Measurements from ENCODE around the gene TUBB8. TPM values are rescaled to one million over a fixed set of nuclear protein-coding genes. Genes with fewer than 3 reads are reported as not detected.

TUBB8 gene
- total and polyA plus RNA-seq, 9 of the 15 experiments (the other 6 are each of a cell fraction or from before 2014, with no cell fraction given): 0.07 TPM; not detected in 8

DNA sequence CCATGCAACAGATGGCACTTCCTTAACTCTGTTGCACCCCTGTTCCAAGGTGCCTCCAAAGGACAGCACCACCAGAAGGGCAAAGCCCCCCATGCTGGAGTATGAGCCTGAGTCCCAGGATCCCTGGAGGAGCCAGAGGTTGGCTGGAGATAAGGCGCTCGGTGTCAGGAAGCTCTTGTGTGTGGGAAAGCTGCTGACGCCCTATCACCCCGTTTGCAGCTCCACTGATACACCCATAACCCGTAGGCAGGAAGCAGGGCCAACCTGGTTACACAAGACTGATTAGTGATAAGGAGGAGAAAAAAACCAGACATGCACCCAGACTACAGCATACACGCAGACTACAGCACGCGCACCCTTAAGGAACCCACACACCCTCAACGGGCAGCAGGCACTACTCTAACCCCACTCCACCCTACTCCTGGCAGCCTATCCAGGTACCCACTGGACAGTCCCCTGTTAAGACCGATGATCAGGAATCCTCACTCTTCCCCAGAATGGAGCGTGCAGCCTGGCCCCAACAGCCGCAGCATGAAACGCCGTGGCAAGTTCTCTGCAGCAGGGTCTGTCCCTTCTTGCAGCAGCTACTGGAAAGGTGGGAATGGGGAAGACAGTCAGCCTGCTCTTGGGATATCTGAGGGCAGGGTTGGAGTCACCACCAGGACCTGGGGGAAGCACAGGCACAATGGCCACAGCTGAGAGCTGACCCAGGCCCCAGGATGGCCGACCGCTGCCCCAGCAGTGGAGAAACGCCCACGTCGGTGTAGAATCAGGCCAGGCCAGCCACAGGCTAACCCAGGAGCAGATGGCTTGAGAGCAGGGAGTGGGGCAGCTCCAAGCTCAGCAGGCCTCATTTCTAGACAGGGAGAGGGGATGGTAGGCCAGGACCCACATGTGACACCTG lies 38.3 kb upstream of the TUBB8 start (continued):
- TF ChIP-seq TSHZ1 (CRISPR knock-in tag; IDR thresholded peaks at IDR 0.05): no peak
- TF ChIP-seq C11orf30 (IDR thresholded peaks at IDR 0.05; ENCODE audit: low read depth): no peak
- TF ChIP-seq BRD9 (IDR thresholded peaks at IDR 0.05; ENCODE audit: low read depth, partially characterized antibody): no peak
- no peak for TF ChIP-seq STAG1 (CRISPR knock-in tag; IDR thresholded peaks at IDR 0.05; ENCODE audit: borderline replicate concordance)
- TF ChIP-seq TBL1XR1 (IDR thresholded peaks at IDR 0.05; ENCODE audit: low read length in 2 of 2): peak in 1 of 2 experiments; percentile 62; a peak in 1 of 4 replicates
- TF ChIP-seq NR2C2 (CRISPR knock-in tag; IDR thresholded peaks at IDR 0.05): no peak
- TF ChIP-seq NR2C2 (tag; IDR thresholded peaks at IDR 0.05): peak; percentile 42
- TF ChIP-seq CEBPB (tag; IDR thresholded peaks at IDR 0.05): peak; percentile 91
- TF ChIP-seq ETV1 (tag; conservative IDR thresholded peaks at IDR 0.05; ENCODE audit: low read depth): peak; percentile 84
- TF ChIP-seq ELF1 (tag; IDR thresholded peaks at IDR 0.05): peak; percentile 45; the same call in 1 of the 2 replicates
- TF ChIP-seq, protein P1, sequence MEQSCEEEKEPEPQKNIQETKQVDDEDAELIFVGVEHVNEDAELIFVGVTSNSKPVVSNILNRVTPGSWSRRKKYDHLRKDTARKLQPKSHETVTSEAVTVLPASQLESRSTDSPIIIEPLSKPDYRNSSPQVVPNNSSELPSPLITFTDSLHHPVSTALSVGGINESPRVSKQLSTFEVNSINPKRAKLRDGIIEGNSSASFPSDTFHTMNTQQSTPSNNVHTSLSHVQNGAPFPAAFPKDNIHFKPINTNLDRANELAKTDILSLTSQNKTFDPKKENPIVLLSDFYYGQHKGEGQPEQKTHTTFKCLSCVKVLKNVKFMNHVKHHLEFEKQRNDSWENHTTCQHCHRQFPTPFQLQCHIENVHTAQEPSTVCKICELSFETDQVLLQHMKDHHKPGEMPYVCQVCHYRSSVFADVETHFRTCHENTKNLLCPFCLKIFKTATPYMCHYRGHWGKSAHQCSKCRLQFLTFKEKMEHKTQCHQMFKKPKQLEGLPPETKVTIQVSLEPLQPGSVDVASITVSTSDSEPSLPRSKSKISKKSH (CRISPR knock-in tag; IDR thresholded peaks at IDR 0.05): no peak
- no peak for TF ChIP-seq NR2C1 (IDR thresholded peaks at IDR 0.05)
- TF ChIP-seq NR2C1 (tag; IDR thresholded peaks at IDR 0.05): 0 out of 2 replicates have a peak, but pooled peaks have one; percentile 37
- 0 out of 2 replicates have a peak, but pooled peaks have one; percentile 22 for TF ChIP-seq MYC (IDR thresholded peaks at IDR 0.05; ENCODE audit: low read depth, low read length)
- no peak for TF ChIP-seq MYC (CRISPR knock-in tag; IDR thresholded peaks at IDR 0.05; ENCODE audit: borderline replicate concordance, low read depth)
- TF ChIP-seq CEBPG (CRISPR knock-in tag; IDR thresholded peaks at IDR 0.05): peak; percentile 32; the same call in 1 of the 2 replicates
- TF ChIP-seq CEBPG (tag; conservative IDR thresholded peaks at IDR 0.05 in 1 of 2, IDR thresholded peaks at IDR 0.05 in 1 of 2): no peak
- TF ChIP-seq TAL1 (IDR thresholded peaks at IDR 0.05): peak; percentile 67
- TF ChIP-seq KAT2B (IDR thresholded peaks at IDR 0.05; ENCODE audit: low read depth, low read length): no peak
